HG03159 (cell line): Measurements from ENCODE around the gene UBE2C.

ENCODE experiments used
- ATAC-seq: cut with Tn5 transposase; IDR thresholded peaks from one replicate; pipeline ENCODE4 v1.9.1; 2021; ENCODE audit warnings: mild to moderate bottlenecking, moderate library complexity; ENCODE audit not compliant: unreplicated experiment

The UBE2C gene

DNA sequence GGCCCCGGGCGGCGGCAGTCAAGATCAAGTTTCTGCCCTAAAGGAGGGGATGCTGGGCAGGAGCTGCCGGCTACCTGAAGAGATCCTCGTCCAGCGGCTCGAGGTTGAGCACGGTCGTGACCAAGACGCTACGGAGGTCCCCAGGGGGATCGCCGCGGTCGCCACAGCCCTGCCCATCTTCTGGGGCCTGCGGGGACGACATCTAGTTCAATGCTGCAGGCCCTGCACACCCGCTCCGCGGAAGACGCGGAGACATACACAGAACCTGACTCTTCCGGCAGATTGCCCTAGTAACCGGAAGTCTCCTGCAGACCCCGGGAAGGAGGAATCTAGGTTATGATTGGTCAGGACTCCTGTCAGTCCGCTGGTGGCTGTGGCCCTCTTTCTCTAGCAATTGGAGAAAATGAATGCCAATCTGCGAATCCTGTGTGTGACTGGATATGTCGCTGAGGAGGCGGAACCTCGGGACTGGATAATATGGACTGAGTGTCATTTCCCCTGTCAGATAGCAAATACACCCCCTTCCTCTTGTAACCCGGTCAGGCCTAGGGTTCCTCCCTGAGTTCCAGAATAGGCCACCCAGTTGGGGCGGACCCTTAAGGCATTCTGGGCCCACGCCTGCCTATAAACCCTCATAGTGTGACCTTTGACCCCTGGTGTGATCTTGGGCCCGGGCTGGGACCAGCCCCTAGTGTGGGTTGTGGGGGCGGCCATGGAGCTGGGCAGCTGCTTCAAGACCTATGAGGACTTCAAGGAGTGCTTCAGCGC is 44.9 kb downstream of the UBE2C start, which contains the start of the genes ACOT8 and ZSWIM3:
ACOT8 (minus strand) TSS at position 279 of the 768 bp plus-strand sequence; CDS start at position 202, 77 bp downstream.
ZSWIM3 (plus strand) TSS at position 501 of the 768 bp plus-strand sequence; CDS start at position 713, 212 bp downstream.
- ATAC-seq = peak; percentile 95

- ATAC-seq = peak; percentile 26
Observed at GRCh38 chr20:45857882-45858216, 45.4 kb downstream of the UBE2C start.

GRCh38 chr20:45859916-45860315 is 47.5 kb downstream of the UBE2C start:
- no peak for ATAC-seq

DNA sequence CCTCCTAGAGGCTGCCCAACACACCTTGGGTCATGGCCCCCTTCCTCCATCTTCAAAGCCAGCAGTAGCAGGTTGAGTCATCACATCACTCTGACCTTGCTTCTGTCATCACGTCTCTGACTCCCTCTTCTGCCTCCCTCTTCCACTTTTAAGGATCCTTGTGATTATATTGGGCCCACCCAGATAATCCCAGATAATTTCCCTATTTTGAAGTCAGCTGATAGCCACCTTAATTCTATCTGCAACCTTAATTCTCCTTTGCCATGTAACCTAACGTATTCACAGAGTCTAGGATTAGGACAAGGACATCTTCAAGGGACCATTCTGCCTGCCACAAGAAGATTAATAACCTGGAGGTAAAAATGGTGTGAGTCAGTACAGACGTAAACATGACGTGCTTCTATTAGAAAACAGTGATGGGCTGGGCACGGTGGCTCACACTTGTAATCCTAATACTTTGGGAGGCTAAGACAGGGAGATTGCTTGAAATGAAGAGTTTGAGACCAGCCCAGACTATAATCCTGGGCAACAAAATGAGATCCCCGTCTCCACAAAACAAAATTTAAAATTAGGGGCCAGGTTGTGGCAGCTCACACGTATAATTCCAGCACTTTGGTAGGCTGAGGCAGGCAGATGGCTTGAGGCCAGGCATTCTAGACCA is 48.2 kb downstream of the UBE2C start:
- ATAC-seq = no peak

GRCh38 chr20:45861221-45862075 is 49.0 kb downstream of the UBE2C start:
- ATAC-seq = no peak

DNA sequence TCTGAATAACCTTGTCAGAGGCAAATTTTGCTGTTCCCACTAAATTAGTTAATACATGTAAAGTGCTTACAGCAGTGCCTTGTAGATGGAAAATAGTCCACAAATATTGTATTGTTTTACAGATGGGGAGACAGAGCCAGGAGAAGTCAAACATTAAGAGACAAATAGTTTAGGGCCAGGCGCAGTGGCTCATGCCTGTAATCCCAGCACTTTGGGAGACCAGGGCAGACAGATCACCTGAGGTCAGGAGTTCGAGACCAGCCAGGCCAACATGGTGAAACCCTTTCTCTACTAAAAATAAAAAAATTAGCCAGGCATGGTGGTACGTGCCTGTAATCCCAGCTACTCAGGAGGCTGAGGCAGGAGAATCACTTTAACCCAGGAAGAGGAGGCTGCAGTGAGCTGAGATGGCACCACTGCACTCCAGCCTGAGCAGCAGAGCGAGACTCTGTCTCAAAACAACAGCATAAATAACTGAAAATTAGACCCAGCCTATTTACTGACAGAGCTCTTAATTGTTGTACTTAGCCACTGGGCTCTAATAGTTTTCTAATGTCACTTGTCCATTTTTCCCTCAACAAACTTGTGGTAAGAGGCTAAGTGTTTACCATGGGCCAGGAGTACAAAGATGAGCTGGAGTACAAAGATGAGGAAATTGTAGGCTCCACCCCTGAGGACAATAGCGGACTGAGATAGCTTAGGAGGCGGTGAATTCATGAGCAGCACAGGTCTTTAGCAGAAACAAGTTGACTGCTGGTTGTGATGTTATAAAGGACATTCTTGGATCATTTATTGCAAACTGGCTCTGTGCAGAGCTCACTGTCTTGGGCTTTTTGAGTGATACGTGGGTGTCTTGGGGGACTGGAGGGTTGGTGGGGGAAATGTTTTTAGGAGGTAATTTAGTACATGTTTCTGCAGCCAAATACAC is 51.4 kb downstream of the UBE2C start:
- ATAC-seq = no peak

- no peak for ATAC-seq
Observed at GRCh38 chr20:45866454-45866853, 54.0 kb downstream of the UBE2C start.
